ENCODE measurements around the gene MAGI2.
"Not testable (repeated sequence)": the region's sequence is repeated elsewhere in the genome, so short reads cannot be mapped to it uniquely, and the experiment has no call there.

MAGI2 gene

DNA sequence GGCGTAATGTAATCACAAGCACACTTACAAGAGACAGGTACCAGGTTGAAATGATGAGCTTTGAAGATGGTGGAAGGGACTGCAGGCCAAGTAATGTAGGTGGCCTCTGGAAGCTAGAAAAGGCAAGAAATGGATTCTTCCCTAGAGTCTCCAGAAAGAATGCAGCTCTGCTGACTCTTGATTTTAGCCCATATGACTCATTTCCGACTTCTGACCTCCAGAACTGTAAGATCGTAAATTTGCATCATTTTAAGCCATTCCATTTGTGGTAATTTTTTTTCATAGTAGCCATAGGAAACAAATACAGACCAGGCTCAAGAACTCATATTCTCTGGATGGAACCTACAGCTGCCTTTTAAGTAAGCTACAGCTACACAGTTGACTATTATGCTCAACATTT is 315.5 kb downstream of the MAGI2 start:
- no peak for DNase-seq

- no peak for DNase-seq
Measured at GRCh38 chr7:79132844-79133451, 320.5 kb downstream of the MAGI2 start.

DNA sequence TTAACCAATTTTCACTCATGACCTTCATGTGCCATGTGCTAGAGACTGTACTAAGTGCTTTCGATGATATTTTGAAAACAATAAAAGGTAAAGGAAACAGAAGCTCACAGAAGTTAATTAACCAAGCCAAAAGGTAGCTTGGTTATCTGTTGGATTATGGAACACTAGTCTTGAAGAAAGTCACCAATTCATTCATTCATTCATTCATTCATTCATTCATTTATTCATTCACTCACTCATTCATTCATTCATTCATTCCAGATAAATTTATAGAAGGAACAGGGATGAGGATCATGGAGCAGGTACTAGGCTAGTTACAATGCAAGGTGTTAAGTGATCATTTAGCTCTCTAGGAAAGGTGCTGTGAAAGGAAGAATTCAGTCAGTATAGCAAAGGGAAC is 322.8 kb downstream of the MAGI2 start:
- no peak for DNase-seq

DNA sequence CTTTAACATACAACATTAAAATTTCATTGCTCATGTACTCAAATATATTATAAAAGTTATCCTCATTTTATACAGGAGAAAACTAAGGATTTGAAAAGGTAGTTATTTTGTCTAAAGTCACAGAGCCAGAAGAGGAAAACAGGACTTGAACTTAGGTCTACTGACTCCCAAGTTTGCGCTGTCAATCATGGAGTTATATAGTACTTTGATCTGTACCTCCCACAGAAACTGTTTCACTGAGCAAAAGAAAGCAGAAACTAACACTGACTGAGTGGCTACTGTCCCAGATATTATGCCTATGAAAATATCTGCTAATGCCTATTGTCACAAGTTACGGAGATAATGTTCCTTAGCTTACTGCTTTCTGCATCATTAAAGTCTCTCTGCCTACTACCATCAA is 329.1 kb downstream of the MAGI2 start:
- DNase-seq: no peak

DNA sequence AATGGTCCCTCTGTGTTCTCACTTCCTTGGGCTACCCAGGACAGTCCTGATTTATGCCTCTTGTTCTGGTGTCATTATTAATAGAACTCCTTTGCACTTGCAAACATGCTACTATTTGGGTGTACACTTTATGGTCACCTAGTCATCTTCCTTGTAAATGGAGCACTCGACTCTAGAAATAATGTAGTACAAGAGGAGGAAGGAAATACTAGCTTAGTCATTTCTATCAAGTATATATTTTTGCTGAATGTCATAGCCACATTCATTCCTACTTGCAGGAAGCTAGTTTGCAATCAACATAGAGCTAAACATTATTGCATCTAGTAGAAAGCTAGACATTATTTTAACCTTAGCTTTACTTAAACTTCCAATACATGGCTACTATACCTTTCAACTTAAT is 335.3 kb downstream of the MAGI2 start:
- DNase-seq: no peak

DNA sequence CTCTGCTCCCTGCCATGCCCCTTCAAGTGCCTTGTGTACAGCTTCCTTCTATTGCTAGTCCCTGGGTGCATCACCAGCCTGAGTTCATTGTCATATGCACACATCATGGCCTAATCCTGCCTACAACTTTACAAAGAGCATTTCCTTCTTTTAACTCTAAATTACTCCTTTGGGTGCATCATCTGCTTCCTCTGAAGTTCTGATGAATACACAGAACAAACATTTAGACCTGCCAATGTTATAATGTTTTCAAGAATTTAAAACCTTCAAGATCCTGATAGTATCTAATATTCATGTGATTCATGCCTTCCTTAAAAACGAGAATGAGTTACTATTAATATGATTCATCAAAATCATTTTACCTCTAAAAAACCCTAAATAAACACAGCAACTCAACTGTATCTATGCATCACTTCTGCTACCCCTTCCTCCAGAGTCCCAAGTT is 357.1 kb downstream of the MAGI2 start:
- no peak for DNase-seq

- DNase-seq: no peak
Measured at GRCh38 chr7:79093421-79093820, 360.0 kb downstream of the MAGI2 start.

GRCh38 chr7:79091661-79092060 is 361.8 kb downstream of the MAGI2 start:
- no peak for DNase-seq

- DNase-seq: no peak
Measured at GRCh38 chr7:79091011-79091410, 362.5 kb downstream of the MAGI2 start.

- DNase-seq: no peak
Measured at GRCh38 chr7:79090543-79090942, 362.9 kb downstream of the MAGI2 start.

- no peak for DNase-seq
Measured at GRCh38 chr7:79084423-79084822, 369.0 kb downstream of the MAGI2 start.

DNA sequence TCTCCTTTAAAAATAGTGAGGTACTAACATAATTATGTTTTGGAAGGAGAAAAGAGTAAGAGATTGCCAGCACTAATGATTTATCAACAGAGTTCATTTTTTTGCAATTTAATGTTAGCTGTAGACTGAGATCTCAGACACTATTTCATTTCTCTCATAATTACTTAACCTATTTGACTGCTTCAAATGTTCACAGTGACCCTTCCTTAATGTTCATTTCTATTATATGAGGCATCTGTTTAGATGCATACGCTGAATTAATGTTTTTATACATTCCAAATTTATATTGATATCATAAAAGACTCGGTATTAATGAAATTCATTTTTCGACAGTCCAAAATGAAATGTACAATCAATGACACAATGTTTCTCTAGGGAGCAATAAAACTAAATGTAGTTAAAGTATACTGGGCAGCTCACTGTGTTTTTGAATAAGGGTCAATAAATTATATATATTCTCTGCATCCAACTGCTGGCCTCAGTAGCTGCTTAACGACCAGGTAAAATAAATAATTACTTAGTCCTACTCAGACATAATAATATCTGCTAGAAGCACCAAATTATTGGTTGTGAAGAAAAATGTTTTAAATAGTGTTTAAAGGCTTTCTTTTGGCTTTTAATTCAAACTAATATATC is 373.4 kb downstream of the MAGI2 start:
- DNase-seq: no peak

DNA sequence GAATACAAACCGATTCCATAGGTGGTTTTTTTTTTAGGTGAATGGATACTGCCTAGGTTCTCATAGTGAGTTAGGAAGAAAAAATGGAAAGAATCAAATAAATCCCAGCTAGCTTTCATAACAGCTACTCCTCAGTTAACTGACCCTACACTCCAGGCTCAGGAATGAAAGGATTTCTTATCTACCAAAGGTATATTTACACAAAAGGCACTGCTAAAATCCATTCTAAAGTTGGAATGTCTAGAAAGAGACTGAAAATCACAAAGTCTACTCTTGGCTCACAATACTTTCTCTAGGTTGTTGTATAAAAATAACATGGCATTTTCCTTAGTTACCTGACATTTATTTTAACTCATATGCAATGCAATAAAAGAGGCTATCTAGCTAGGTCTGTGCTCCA is 375.2 kb downstream of the MAGI2 start:
- no peak for DNase-seq

GRCh38 chr7:79071187-79071586 is 382.3 kb downstream of the MAGI2 start:
- not testable (repeated sequence) for DNase-seq

- DNase-seq: no peak
Measured at GRCh38 chr7:79064187-79064823, 389.2 kb downstream of the MAGI2 start.

- DNase-seq: no peak
Measured at GRCh38 chr7:79063019-79063698, 390.3 kb downstream of the MAGI2 start.

GRCh38 chr7:79060498-79060897 is 393.0 kb downstream of the MAGI2 start:
- DNase-seq: no peak

GRCh38 chr7:79055722-79056415 is 397.6 kb downstream of the MAGI2 start:
- no peak for DNase-seq

- no peak for DNase-seq
Measured at GRCh38 chr7:79051915-79052314, 401.6 kb downstream of the MAGI2 start.

DNA sequence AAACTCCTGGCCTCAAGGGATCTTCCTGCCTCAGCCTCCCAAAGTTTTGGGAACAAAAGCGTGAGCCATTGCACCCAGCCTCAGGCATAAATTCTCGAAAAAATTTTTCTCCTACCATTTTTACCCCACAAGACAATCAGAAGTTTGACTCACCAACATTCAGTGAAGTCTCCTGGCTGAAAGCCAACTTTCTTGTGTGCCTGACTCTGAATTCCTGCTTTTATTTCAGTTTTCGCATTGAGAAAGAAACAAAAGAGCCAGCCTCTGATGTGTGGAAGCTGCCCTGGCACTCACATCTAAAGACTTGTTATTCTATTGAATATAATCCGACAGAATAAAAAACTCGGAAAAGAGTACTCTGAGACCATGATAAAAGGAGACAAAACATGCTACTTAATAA is 402.9 kb downstream of the MAGI2 start:
- DNase-seq: no peak

GRCh38 chr7:79046061-79046460 is 407.4 kb downstream of the MAGI2 start:
- DNase-seq: no peak

DNA sequence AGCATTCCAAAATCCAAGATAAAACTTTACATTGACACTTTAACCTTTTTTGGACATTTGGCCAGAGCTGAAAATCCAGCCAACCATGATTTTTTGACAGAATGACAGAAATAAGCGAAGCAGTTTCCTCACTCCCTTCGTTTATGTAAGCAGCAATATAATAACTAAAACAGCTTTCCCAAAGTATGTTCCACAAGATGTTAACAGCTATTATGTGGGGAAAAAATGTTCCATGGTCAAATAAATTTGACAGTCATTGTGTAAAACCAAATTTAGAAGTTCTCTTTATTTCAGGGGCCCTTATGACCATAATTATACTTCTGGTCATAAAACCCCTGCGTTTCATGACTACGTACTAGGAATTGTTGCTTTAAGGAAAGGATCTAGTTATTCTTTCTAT is 416.5 kb downstream of the MAGI2 start:
- DNase-seq: no peak

DNA sequence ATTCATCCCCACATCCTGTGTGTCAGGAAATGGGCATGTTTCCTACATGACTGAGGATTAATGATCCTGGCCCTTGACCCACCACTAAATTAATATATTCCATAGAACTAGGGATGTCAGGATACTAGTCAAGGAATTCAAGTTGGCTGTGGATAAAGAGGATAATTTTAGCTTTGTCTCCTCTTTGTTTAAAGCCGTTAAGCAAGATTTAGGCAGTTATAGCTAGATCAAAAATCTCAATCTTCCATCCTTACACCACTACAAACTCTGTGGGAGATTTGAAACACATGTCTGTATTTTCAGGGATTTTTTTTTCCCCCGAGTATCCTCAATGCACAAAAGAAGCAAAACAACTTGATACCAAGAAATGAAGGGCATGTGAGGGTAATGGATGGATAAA is 417.1 kb downstream of the MAGI2 start:
- no peak for DNase-seq
